Non-pigmented ciliary epithelial cell (primary cell): ENCODE results near the gene VPS41.
"Not testable (repeated sequence)": the region's sequence is repeated elsewhere in the genome, so short reads cannot be mapped to it uniquely, and the experiment has no call there.

Source experiments
- DNase-seq: peaks from one replicate; pipeline ENCODE4 v3.0.0-alpha.2; 2010; ENCODE audit warnings: low read depth

Gene VPS41

GRCh38 chr7:38854947-38855346 is 54.0 kb downstream of the VPS41 start:
- not testable (repeated sequence) for DNase-seq

GRCh38 chr7:38851321-38851720 is 57.7 kb downstream of the VPS41 start:
- no peak for DNase-seq

- no peak for DNase-seq
Observed at GRCh38 chr7:38846280-38846679, 62.7 kb downstream of the VPS41 start.

GRCh38 chr7:38844952-38845563 is 63.9 kb downstream of the VPS41 start:
- no peak for DNase-seq

- no peak for DNase-seq
Observed at GRCh38 chr7:38842746-38843145, 66.2 kb downstream of the VPS41 start.

GRCh38 chr7:38840736-38841460 is 68.1 kb downstream of the VPS41 start:
- DNase-seq, result peak; percentile 61

GRCh38 chr7:38839851-38840250 is 69.1 kb downstream of the VPS41 start:
- DNase-seq, result no peak

- no peak for DNase-seq
Observed at GRCh38 chr7:38838725-38839385, 70.1 kb downstream of the VPS41 start.

GRCh38 chr7:38834357-38834756 is 74.6 kb downstream of the VPS41 start:
- DNase-seq, result no peak

GRCh38 chr7:38833329-38833728 is 75.7 kb downstream of the VPS41 start:
- no peak for DNase-seq

- no peak for DNase-seq
Observed at GRCh38 chr7:38831259-38831996, 77.6 kb downstream of the VPS41 start.

- no peak for DNase-seq
Observed at GRCh38 chr7:38830826-38831225, 78.2 kb downstream of the VPS41 start.

GRCh38 chr7:38829488-38830165 is 79.4 kb downstream of the VPS41 start:
- no peak for DNase-seq

- DNase-seq, result no peak
Observed at GRCh38 chr7:38828026-38828425, 81.0 kb downstream of the VPS41 start.

GRCh38 chr7:38825721-38826440 is 83.1 kb downstream of the VPS41 start:
- no peak for DNase-seq

- DNase-seq, result no peak
Observed at GRCh38 chr7:38824948-38825347, 84.0 kb downstream of the VPS41 start.

- no peak for DNase-seq
Observed at GRCh38 chr7:38822549-38822948, 86.4 kb downstream of the VPS41 start.

GRCh38 chr7:38820571-38820970 is 88.4 kb downstream of the VPS41 start:
- DNase-seq, result no peak

- no peak for DNase-seq
Observed at GRCh38 chr7:38819463-38819862, 89.5 kb downstream of the VPS41 start.

- no peak for DNase-seq
Observed at GRCh38 chr7:38817526-38817925, 91.5 kb downstream of the VPS41 start.

- DNase-seq, result no peak
Observed at GRCh38 chr7:38813768-38814167, 95.2 kb downstream of the VPS41 start.
